LNCAP (cell line): Measurements from ENCODE around the gene HCN3.

Experiments
- CTCF ChIP-seq: fragments of 450-650 bp; IDR thresholded peaks from 2 replicates; pipeline ENCODE4 v1.5.1; 2017; ENCODE audit warnings: mild to moderate bottlenecking

HCN3 gene

GRCh38 chr1:155254228-155254713, 23.0 kb upstream of the HCN3 start:
- TF ChIP-seq CTCF, result no peak

GRCh38 chr1:155254714-155255242, 22.5 kb upstream of the HCN3 start:
- TF ChIP-seq CTCF, result no peak

- TF ChIP-seq CTCF, result no peak
Observed at GRCh38 chr1:155255243-155256007, 21.8 kb upstream of the HCN3 start, which contains the start of gene ENTREP3. ENTREP3 (minus strand) TSS chr1:155255483; CDS start chr1:155254877, 606 bp downstream.

GRCh38 chr1:155256058-155256852, 21.0 kb upstream of the HCN3 start:
- no peak for TF ChIP-seq CTCF

- TF ChIP-seq CTCF, result no peak
Observed at GRCh38 chr1:155260276-155260675, 17.0 kb upstream of the HCN3 start.

- TF ChIP-seq CTCF, result no peak
Observed at GRCh38 chr1:155261493-155261851, 15.8 kb upstream of the HCN3 start.

- no peak for TF ChIP-seq CTCF
Observed at GRCh38 chr1:155261852-155262673, 15.2 kb upstream of the HCN3 start, which contains the start of gene SCAMP3. SCAMP3 (minus strand) TSS chr1:155262360; CDS start chr1:155262151, 209 bp downstream.
